ENCODE data around the gene FAM118B.
A peak's percentile ranks its signal among the peaks of the same experiment; 100 is the strongest.

FAM118B gene

DNA sequence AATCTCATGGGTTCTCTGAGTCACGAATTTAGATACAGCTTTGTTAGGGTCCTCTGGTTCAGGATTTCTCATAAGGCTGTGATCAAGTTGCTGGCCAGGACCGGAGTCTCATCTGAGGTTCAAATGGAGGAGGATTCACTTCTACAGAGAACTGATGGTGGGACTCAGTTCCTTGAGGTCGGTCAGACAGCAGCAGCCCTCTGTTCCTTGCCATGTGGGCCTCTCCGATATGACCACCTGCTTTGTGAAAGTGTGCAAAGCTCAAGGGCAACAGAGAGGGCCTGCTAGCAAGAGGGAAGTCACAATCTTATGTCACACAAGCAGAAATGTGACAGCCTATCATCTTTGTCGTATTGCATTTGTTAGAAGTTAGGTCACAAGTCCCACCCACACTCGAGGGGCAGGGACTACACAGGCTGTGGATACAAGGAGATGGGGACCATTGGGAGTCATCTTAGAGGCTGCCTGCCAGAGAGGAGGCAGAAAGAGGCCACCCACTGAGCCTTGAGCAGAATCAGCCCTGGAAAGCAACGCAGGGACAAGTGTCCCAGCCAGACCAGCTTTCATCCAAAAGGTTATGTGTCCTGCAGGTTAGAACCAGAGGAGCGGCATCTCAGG, 34.6 kb upstream of the FAM118B start:
- ATAC-seq (ENCODE audit: low read depth) (no peak), DNase-seq (ENCODE audit: low spot score in 2 of 2) (no peak)
- Mint-ChIP-seq H3K27me3 (peaks cover 3% of the 10 kb centered on the region), H3K36me3 (peaks cover 6% of the 10 kb centered on the region), H3K9me3 (no peaks in the 10 kb centered on the region), H3K4me3 (no peak overlapping the region), H3K27ac (no peak overlapping the region), H3K4me1 (no peaks in the 10 kb centered on the region)

DNA sequence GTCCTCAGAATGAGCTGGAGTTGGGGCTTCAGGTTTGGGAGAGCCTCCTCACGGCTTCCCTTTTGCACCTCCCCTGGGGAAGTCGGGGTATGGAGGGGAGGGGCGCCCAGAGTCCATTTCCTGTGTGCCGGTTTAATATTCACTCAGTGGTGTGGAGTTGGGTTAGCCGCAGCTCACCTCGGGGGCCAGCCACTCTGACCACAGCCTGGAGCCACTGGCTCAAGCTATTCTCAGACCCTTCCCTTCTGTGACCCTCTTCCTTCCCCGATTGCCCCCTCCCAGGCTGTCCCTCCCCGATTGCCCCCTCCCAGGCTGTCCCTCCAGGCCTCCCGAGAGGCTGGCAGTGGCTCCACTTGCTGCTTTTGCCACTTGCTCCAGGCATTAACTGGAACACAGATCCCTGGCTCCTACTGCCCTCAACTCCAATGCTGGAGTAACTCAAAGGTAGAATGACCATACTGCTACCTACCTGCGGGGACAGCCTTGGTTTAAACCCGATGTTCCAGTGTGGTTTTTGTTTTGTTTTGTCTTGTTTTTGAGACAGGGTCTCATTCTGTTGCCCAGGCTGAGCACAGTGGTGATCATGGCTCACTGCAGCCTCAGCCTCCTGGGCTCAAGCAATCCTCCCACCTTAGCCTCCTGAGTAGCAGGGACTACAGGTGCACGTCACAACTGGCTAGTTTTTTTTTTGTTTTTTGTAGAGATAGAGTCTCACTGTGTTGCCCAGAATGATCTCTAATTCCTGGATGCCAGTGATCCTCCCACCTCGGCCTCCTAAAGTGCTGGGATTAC, 29.4 kb upstream of the FAM118B start:
- no peaks in the 10 kb centered on the region for H3K9me3 Mint-ChIP-seq
- no peaks in the 10 kb centered on the region for H3K27me3 Mint-ChIP-seq
- H3K4me1 Mint-ChIP-seq, result peaks cover 2% of the 10 kb centered on the region
- no peak overlapping the region for H3K27ac Mint-ChIP-seq
- no peak overlapping the region for H3K4me3 Mint-ChIP-seq
- H3K36me3 Mint-ChIP-seq, result peaks cover 8% of the 10 kb centered on the region
- ATAC-seq (ENCODE audit: low read depth), result no peak
- DNase-seq (ENCODE audit: low spot score in 2 of 2), result no peak

DNA sequence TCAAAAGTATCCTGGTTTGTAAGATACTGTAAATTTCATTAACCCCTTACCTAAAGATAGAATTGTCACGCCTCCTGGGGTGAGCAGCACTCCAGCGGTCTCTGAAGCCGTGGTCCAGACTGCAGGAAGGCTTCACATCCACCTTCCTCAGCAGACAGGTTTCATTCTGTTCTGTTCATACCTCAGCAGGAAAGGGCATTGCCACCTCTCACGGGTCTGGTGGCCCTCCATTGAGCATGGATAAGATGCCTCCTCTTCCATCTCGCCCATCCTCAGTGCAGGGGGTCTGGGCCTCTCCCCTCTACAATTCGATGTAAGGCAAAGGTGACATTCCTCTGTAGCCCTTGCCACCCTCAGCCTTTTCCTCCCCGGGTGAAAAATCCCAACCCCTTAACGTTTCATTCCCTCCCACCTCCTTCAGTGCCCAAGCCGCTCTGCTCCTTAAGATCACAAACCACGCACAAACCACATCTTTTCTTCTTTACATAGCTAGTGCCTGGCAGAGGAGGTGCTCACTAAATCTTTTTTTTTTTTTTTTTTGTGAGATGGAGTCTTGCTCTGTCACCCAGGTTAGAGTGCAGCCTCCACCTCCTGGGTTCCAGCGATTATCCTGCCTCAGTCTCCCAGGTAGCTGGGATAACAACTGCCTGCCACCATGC, 28.7 kb upstream of the FAM118B start:
- no peak for DNase-seq (ENCODE audit: low spot score in 2 of 2)
- H3K27ac Mint-ChIP-seq, result no peak overlapping the region
- ATAC-seq (ENCODE audit: low read depth), result no peak
- H3K9me3 Mint-ChIP-seq, result no peaks in the 10 kb centered on the region
- H3K4me3 Mint-ChIP-seq, result no peak overlapping the region
- H3K36me3 Mint-ChIP-seq, result peaks cover 9% of the 10 kb centered on the region
- H3K4me1 Mint-ChIP-seq, result peaks cover 4% of the 10 kb centered on the region
- H3K27me3 Mint-ChIP-seq, result no peaks in the 10 kb centered on the region

DNA sequence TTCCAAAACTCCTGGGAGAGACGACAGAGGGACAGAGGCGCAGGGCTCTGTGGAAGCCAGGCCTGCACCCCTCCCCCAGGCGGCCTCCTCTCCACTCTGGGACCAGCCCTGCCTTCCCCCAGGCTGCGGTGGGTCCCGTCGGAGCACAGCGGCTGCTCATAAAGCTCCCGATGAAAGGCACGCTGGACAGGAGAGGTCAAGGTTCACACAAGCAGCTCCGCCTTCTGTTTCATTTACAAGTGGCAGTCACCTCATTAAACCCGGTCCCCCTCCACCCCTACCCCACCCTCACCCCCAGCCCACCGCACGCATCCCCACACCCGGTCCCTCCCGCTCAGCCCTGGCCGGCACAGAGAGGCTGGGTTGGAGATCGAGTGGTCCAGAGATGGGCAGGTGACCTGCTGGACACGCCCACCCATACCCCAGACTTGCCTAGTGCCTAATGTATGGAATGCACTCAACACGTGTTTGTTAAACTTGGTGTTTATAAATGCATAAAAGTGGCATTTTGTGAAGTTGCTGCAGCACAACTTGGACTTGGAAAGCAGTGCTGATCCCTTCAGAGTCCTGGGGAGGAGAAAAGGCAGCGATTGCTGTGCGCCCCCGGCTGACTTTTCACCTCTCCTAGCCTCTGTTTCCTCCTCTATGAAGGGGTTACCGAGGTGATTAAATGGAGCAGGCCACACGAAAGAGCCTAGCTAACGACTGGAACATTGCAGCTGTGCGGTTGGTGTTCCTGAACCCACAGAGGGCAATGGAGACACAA, 26.1 kb upstream of the FAM118B start:
- no peaks in the 10 kb centered on the region for H3K9me3 Mint-ChIP-seq
- no peaks in the 10 kb centered on the region for H3K27me3 Mint-ChIP-seq

DNA sequence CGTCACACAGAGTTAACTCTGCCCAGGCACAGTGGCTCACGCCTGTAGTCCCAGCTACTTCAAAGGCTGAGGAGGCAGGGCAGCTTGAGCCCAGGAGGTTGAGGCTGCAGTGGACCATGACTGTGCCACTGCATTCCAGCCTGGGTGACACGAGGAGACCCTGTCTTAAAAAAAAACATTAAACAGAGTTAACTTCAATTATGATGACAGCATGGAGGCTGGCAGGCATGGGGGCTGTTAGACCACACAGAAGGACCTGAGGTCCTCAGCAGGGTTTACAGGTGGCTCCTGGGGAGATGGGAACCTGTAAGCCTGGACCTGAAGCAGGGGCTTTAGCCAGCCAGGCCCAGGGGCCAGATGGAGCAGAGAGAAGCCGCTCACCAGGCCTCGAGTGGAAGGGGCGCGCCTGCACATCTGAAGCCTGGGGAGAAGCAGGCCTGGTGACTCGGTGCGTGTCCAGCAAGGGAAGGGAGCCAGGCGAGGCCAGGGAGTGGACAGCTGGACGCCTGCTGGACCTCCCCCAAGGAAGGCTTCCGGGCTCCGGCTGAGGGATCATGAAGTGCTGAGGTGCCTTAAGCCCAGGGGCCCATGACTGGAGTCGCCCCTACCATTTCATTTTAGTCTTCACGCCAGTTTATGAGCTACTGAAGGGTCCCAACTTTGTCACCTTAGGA, 25.4 kb upstream of the FAM118B start:
- DNase-seq (ENCODE audit: low spot score in 2 of 2) (no peak), ATAC-seq (ENCODE audit: low read depth) (no peak)
- Mint-ChIP-seq H3K9me3 (no peaks in the 10 kb centered on the region), H3K36me3 (peaks cover 6% of the 10 kb centered on the region), H3K4me3 (no peak overlapping the region), H3K27ac (no peak overlapping the region), H3K27me3 (no peaks in the 10 kb centered on the region), H3K4me1 (peaks cover 14% of the 10 kb centered on the region)

More for the DNA sequence above, 26.1 kb upstream of the FAM118B start:
- H3K4me3 Mint-ChIP-seq, result no peak overlapping the region
- H3K36me3 Mint-ChIP-seq, result peaks cover 6% of the 10 kb centered on the region
- DNase-seq (ENCODE audit: low spot score in 2 of 2) (no peak), ATAC-seq (ENCODE audit: low read depth) (no peak)
- no peak overlapping the region for H3K27ac Mint-ChIP-seq
- H3K4me1 Mint-ChIP-seq, result peaks cover 14% of the 10 kb centered on the region

DNA sequence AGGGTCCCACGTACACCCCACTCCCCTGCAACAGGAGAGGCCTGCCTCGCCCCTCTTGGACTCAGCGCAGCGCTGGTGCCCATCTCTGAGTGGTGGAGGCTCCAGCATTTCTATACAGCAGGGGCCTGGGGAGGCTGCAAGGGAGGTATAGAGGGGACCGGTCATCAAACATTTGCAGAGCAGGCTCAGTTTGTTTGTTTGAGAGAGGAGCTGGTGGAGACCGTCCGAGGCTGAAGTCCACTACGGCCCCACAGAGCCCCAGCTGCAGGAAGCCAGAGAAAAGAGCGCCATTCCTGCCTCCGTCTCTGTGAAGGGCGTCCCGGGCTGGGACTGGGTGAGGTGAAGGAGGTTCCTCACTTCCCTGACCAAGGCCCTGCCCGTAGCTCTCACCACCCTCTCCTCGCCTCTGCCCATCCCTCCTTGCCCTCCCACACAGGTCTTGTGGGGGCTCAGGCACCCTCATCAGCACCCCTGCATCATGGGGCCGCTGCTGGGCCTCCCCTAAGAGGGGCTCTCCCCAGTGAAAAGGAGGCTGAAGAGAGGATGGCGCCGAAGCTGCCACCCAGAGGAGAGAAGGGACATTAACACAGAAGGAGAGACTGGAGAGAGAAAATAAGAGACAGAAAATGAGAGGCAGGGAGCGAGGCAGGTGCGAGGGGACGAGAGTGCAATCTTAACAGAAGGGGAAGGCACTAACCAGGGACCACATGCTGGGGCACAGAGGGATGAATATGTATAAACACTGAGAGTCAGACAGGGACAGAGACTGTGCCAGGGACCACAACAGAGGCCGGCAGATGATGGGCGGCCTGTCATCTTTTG, 24.7 kb upstream of the FAM118B start:
- DNase-seq (ENCODE audit: low spot score in 2 of 2), result no peak
- peak overlapping the region; percentile 16 for H3K4me3 Mint-ChIP-seq
- ATAC-seq (ENCODE audit: low read depth), result no peak
- no peak overlapping the region for H3K27ac Mint-ChIP-seq
- H3K36me3 Mint-ChIP-seq, result peaks cover 8% of the 10 kb centered on the region
- H3K4me1 Mint-ChIP-seq, result peaks cover 14% of the 10 kb centered on the region
- H3K9me3 Mint-ChIP-seq, result no peaks in the 10 kb centered on the region
- no peaks in the 10 kb centered on the region for H3K27me3 Mint-ChIP-seq

DNA sequence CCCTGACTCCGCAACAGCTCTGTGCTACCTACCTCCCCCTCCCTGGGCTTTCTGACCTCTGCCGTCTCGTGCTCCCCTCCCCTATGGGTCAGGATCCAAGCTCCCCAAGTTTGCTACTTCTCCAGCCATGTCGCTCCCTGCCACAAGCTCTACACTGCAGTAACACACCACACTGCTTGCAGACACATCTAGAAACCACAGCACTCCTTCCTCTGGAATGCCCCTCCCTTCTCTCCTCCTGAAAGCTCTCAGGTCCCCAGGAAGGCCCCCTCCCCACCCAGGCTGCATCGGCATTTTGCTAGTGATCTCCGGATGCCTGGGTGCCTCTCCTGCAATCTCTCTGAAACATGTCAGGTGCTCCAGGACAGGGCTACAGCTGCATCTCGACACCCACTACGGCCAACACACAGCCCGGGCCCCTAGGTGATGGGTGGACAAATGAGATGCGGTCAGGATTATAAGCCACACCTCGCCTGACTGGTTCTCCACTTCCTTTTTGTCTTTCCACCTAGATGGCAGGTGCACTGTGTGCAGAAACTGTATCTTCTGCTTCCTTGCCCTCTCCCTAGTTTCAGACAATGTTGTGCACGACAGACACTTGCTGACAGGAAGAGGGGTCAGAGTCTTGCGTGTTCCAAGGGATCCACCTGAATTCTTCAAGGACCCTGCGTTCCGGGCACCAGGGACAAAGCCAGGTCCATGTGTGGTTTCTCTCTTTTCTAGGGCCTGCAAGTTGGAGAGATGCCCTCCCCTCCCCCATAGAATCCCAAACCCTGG, 23.1 kb upstream of the FAM118B start:
- Mint-ChIP-seq H3K36me3 (peaks cover 14% of the 10 kb centered on the region), H3K27me3 (no peaks in the 10 kb centered on the region), H3K27ac (peak overlapping the region; percentile 78), H3K9me3 (no peaks in the 10 kb centered on the region), H3K4me1 (peaks cover 15% of the 10 kb centered on the region), H3K4me3 (peak overlapping the region; percentile 63)
- ATAC-seq (ENCODE audit: low read depth) (peak; percentile 78), DNase-seq (ENCODE audit: low spot score in 2 of 2) (no peak)

DNA sequence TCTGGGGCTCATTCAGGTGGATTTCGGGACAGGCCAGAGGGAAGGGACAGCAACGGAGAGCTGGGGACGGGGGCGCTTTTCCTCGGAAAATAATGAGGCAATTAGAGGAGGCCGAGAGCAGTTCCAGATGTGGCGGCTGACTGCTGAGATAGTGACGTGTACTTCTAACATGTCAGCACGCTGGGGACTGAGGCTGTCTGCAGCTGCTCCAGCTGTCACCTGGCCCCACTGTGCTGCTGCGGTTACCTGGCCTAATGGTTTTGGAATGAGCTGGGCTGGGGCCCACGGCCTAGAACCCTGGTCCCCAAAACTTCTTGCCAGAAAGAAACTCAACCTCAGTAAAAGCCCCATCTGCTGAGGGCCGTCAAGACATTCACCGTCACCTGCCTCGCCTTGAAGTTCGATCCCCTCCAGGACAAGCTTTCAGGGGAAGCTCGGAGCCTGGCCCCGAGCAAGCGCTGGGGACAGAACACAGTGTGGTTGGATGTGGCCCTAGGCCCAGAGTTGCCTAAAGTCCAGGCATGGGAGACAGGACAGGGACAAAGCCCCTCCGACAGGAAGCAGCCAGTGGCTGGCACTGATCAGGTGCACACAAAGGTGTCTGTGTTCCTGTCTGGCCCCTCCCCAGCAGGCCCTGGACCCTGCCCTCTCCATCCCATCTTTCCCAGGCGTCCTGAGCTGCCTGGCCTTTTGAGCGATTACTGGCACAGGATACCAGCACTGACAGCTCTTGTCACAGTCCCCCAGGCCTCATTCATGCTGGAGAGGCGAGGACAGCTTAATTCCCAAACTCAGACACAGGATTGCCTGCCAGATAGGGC, 22.3 kb upstream of the FAM118B start:
- H3K4me1 Mint-ChIP-seq, result peaks cover 15% of the 10 kb centered on the region
- H3K36me3 Mint-ChIP-seq, result peaks cover 14% of the 10 kb centered on the region
- H3K27ac Mint-ChIP-seq, result peak overlapping the region; percentile 78
- H3K27me3 Mint-ChIP-seq, result no peaks in the 10 kb centered on the region
- no peaks in the 10 kb centered on the region for H3K9me3 Mint-ChIP-seq
- DNase-seq (ENCODE audit: low spot score in 2 of 2), result no peak
- peak; percentile 74 for ATAC-seq (ENCODE audit: low read depth)
- peak overlapping the region; percentile 63 for H3K4me3 Mint-ChIP-seq

DNA sequence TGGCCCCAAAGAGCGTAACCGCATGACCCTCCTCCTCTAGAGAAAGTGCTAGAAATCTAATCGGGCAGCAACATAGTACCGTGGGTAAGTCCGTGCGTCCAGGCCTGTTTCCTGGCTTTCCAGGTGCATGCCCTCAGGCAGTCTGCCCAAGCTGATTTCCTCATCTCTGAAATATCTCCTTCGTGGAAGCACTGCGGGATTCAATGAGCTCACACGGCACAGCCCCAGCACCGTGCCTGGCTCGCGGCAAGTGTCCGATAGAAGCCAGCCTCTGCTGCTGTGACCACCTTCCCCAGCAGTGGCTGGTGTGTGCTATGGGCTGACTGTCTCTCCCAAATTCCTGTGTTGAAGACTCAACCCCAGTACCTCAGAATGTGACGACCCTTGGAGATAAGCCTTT, 20.8 kb upstream of the FAM118B start:
- Mint-ChIP-seq H3K27me3 (no peaks in the 10 kb centered on the region), H3K27ac (no peak overlapping the region), H3K4me3 (no peak overlapping the region), H3K4me1 (peaks cover 15% of the 10 kb centered on the region), H3K36me3 (peaks cover 21% of the 10 kb centered on the region), H3K9me3 (no peaks in the 10 kb centered on the region)
- no peak for DNase-seq (ENCODE audit: low spot score in 2 of 2)
- no peak for ATAC-seq (ENCODE audit: low read depth)

DNA sequence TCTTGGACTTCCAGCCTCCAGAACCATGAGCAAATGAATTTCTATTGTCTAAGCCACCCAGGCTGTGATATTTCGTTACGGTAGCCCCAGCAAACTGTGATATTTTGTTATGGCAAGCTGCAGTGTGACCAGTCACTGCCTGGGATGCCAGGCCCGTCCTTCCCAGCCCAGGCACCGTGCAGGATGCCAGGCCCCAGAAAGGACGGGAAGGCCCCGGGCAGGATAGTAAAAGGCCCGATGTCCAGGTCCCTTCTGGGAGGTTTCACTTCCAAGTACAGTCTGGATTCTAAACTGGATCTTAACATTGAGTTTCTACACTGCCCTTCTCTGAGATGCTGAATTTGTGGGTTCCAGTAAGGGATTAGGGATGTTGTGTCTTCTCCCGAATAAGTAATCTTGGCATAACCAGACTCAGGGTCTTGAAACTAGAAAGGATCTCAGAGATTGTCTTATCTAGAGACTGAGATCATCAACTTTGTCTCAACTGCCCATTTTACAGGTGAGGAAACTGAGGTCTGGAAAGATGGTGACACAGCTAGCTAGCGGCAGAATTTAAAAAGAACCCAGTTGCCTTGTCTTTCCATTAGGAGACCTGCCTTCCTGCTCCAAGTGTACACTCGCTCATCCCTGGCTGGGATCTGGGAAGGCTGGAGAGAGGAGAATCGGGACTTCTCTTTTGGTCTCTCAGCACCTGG, 20.1 kb upstream of the FAM118B start:
- no peak overlapping the region for H3K4me3 Mint-ChIP-seq
- DNase-seq (ENCODE audit: low spot score in 2 of 2) (no peak), ATAC-seq (ENCODE audit: low read depth) (no peak)
- peaks cover 15% of the 10 kb centered on the region for H3K4me1 Mint-ChIP-seq
- H3K36me3 Mint-ChIP-seq, result peaks cover 28% of the 10 kb centered on the region
- H3K27ac Mint-ChIP-seq, result no peak overlapping the region
- H3K9me3 Mint-ChIP-seq, result no peaks in the 10 kb centered on the region
- no peaks in the 10 kb centered on the region for H3K27me3 Mint-ChIP-seq

DNA sequence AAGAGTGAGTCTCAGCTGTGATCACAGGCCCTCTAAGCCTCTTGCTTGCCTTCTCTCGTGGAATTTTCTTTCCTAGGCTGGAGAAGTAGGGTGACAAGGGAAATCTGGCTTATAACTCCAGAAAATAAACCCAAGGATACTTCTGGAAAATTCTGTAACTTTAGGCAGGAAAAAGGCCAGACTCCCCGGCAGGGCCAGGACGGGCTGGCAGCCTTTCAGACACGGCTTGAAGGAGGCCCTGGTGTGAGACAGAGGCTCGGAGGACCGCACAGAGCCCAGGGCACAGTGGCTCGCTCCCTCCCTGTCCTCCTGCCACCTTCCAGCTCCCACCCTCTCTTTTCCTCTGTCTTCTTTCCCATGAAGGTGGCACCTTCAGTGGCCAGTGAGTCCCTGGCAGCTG, 19.2 kb upstream of the FAM118B start:
- H3K4me1 Mint-ChIP-seq, result peaks cover 12% of the 10 kb centered on the region

More for the DNA sequence above, 19.2 kb upstream of the FAM118B start:
- ATAC-seq (ENCODE audit: low read depth) (no peak), DNase-seq (ENCODE audit: low spot score in 2 of 2) (no peak)
- Mint-ChIP-seq H3K9me3 (no peaks in the 10 kb centered on the region), H3K36me3 (peaks cover 32% of the 10 kb centered on the region), H3K27ac (no peak overlapping the region), H3K27me3 (no peaks in the 10 kb centered on the region), H3K4me3 (no peak overlapping the region)
